Left renal pelvis (tissue), 4 donors: Measurements from ENCODE around the gene PARD3B. TPM values are rescaled to one million over a fixed set of nuclear protein-coding genes. Genes with fewer than 3 reads are reported as not detected.

Experiments
- DNase-seq, 4 donors: peaks; one replicate each; pipeline ENCODE4 v3.0.0-alpha.2; 2013; ENCODE audit warnings: low read depth in 4 of 4, low spot score in 3 of 4
- polyA plus RNA-seq, 4 donors: library from polyadenylated mRNA; unstranded; fragments of 120-200 nt; gene quantifications; one replicate each; pipeline ENCODE4 v1.2.1, GENCODE V29; 2013; ENCODE audit not compliant: insufficient read length in 4 of 4

The PARD3B gene
- polyA plus RNA-seq, 4 donors, result 22.6 to 39.0 (median 35.4) TPM

- no peak for DNase-seq
Observed at GRCh38 chr2:205290299-205290698, 745.0 kb downstream of the PARD3B start.

DNA sequence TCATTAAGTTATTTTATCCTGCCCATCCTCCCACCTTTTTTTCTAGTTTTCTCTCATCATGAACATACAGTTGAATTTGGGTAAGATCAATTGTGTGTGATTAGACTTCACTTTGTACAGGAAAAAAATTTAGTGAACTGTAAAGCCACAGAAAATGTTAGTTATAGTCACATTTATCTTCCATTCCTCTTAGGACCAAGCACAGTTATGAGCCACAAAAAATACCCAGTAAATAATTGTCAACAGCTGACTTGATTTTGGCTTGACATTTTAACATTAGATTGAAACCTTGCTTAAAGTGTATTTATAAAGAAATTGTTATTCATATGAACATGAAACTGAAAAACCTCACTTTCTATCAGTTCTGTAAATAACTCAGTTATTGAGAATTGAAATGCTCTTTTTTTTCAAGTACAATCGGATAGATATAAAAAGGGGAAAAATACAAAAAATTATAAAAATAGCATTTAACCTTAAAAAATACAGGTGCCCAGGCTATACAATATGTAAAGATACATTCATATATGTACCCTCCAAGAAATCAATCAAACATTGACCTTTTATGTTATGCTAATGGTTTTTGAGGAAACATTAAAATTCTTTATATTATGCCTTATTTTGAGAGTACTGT lies 747.5 kb downstream of the PARD3B start:
- DNase-seq, result no peak

DNA sequence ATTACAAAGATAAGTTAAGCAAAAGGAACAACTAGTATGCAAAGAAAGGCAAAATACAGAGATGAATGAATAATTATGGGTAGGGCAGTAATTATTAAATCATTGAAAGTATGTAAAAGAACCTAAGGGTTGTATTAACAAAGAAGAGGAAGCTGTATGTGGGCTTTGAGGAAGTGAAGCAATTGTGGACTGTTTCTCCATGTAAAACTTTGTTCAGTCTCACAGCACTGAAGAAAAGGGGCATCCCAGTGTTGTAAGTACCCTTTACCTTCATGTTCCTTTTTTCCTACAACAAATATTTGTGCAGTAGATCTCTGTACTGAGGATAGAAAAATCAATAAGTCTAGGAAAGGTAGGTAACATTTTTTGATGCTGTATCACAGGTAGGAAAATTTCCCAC lies 748.3 kb downstream of the PARD3B start:
- DNase-seq, result no peak

GRCh38 chr2:205296959-205297358 lies 751.7 kb downstream of the PARD3B start:
- DNase-seq, result no peak

DNA sequence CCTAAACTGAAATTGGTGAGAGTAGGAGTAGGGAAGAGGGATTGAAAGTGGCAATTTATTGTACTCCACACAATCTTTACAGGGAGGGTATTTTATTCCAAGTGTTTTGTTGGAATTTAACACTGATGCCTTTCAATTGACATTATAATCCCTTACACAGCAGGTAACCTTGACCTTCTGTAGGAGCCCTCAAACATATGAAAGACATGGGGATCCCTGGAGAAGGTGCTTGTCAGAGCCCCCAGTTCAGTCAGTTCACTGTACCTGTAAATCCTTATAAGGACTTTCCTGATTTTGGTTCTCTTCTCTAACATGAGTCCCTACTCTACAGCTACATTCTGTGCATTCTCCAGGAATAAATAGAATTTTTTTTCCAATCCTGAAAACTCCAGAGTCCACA lies 752.1 kb downstream of the PARD3B start:
- no peak for DNase-seq

- no peak for DNase-seq
Observed at GRCh38 chr2:205297846-205298245, 752.6 kb downstream of the PARD3B start.

DNA sequence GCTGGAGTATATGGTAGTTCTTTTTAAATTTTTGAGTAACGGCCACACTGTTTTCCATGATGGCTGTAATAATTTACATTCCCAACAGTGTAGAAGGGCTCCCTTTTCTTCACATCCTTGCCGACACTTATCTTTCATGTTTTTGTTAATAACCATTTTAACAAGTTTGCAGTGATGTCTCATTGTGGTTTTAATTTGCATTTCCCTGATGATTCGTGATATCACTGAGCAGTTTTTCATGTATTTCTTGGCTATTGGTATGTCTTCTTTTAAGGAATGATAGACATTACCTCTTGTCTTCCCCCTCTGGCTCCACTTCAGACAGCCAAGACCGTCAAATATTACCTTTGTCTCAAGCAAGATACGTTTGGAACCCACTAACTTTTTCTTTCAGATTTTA lies 765.9 kb downstream of the PARD3B start:
- DNase-seq, result no peak

DNA sequence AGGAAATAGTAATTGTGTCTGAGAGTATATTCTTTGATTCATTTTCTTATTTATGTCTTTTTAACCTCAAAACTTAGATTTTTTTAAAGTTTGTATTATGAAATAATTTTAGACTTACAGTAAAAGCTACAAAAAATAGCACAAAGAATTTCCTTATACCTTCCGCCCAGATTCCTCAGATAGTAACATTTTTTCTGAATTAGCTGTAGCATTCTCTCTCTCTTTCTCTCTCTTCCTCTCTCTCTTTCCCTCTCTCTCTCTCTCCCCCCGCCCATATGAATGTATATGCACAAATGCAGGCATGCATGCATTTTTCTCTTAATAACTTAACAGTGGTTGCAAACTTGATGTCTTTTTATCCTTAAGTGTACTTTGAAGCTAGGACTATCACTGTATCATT lies 776.0 kb downstream of the PARD3B start:
- DNase-seq, result no peak

GRCh38 chr2:205323929-205324328 lies 778.7 kb downstream of the PARD3B start:
- no peak for DNase-seq

DNA sequence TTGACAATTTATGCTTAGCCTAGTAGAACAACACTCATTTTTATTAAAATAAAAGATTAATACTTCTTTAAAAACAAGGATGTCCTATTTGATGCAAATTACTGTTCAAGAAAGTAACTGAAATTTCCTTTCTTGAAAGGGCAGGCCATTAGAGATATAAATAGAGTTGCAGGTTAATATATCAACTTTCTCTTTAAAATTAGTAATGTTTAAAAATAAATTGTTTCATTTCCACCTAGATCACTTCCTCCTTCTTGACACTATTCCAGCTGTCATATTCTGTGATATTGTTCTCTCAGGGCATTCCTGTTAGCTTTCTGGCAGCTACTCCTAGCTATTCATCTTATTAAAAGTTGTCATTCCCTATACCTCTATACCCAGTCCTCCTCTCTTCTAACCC lies 779.1 kb downstream of the PARD3B start:
- no peak for DNase-seq

GRCh38 chr2:205333351-205333750 lies 788.1 kb downstream of the PARD3B start:
- no peak for DNase-seq

DNA sequence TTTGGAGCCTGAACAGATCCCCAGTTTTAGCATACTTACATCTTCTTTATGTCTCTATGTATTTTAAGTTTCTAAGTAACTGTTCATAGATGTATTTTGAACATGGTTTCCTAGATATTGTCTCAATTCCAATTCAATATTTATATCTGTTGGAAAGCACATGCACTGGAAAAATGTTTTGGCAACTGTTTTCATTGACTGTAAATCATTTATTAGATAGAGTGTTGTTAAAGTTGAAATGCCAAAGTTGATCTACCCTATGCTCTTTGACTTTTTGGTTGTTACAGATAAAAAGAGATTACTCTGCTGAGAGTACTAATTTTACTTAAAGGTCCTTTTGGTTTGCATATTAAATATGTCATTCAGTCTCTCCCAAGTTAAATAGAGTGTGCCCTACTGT lies 792.0 kb downstream of the PARD3B start:
- DNase-seq, result no peak

- DNase-seq, result no peak
Observed at GRCh38 chr2:205338156-205338555, 792.9 kb downstream of the PARD3B start.

GRCh38 chr2:205343103-205343502 lies 797.8 kb downstream of the PARD3B start:
- no peak for DNase-seq

GRCh38 chr2:205346649-205347048 lies 801.4 kb downstream of the PARD3B start:
- no peak for DNase-seq

- no peak for DNase-seq
Observed at GRCh38 chr2:205347899-205348298, 802.6 kb downstream of the PARD3B start.

DNA sequence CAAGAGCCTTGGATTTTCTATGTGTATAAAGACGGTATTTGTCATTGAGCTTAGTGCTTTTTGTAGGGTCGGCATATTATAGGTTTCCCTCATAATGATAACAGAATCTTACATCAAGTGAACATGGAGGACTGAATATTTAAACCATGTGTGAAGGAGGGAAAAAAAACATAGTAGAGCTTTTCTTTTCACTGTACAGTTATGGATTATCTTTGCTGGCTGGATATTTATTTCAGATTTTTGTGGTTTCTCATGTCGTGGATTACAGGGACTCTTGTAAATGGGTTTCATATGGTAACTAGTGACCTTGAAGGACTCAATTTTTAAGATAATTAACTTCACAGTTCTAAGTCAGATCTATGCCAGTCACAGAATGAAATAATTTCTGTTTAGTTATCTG lies 806.8 kb downstream of the PARD3B start:
- DNase-seq, result no peak

DNA sequence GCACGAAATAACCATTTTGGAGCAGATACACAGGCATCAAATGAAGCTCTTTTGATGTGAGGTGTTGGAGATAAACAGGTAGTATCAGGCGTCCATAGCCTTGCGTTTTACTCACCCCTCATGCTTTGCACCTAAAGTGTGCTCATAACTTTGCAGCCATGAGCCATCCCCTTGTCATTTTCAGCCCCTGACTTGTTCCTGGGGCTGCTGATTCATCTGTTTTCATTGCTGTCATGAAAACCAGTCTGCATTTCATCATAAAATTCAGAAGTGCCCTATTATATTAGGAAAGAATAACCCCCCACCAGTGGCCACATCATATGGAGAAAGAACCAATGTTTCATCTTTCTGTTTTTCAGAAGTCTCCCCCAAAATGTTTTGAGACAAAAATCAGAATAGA lies 807.3 kb downstream of the PARD3B start:
- DNase-seq, result no peak

GRCh38 chr2:205357732-205358131 lies 812.5 kb downstream of the PARD3B start:
- no peak for DNase-seq

GRCh38 chr2:205358351-205358815 lies 813.1 kb downstream of the PARD3B start:
- DNase-seq, result no peak

GRCh38 chr2:205361272-205361671 lies 816.0 kb downstream of the PARD3B start:
- no peak for DNase-seq

GRCh38 chr2:205361970-205362369 lies 816.7 kb downstream of the PARD3B start:
- no peak for DNase-seq

DNA sequence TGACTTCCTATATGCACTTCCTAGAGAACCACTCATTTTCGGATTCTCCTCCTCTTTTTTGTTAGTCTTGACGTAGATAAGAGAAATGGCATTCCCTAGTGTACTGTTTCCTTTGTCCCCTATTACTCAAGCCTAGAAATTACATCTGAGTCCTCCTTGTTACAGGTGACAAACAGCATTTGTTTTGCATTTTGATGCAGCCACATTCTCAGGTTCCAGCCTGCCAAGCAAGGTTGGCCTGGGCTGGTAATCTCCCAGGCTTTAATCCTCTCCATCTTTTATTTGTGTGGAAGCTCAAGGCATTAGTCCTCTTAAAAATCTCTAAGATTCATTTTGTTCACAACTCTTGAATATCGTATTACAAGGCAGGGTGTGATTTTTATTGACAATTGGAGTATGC lies 819.0 kb downstream of the PARD3B start:
- DNase-seq, result no peak
